Right atrium auricular region (tissue), 2 donors: ENCODE data around the gene CLSTN1. TPM values are rescaled to one million over a fixed set of nuclear protein-coding genes. Genes with fewer than 3 reads are reported as not detected.

ENCODE experiments used
- DNase-seq: peaks from one replicate; pipeline ENCODE4 v3.0.0-alpha.2; 2019; ENCODE audit warnings: low spot score
- H3K27ac ChIP-seq, 2 donors: fragments of 200-600 bp; sonication (generic); 1 replicate in 1 of 2; 2 replicates in 1 of 2; pipeline ENCODE4 v1.5.1; 2016 to 2019
- H3K27me3 ChIP-seq, 2 donors: fragments of 200-600 bp; sonication (generic); one replicate each; pipeline versions ENCODE4 v1.5.1 to v1.6.0; 2017 to 2019
- H3K36me3 ChIP-seq: fragments of 200-600 bp; sonication (generic); one replicate; pipeline ENCODE4 v1.5.1; 2016
- H3K4me1 ChIP-seq, 2 donors: fragments of 200-600 bp; sonication (generic); one replicate each; pipeline versions ENCODE4 v1.5.1 to v1.6.0; 2017 to 2019
- H3K4me3 ChIP-seq, 2 donors: fragments of 200-600 bp; sonication (generic); 1 replicate in 1 of 2; 2 replicates in 1 of 2; pipeline ENCODE4 v1.5.1; 2017 to 2019; ENCODE audit warnings: mild to moderate bottlenecking in 1 of 2, moderate library complexity in 1 of 2
- H3K9me3 ChIP-seq, 2 donors: fragments of 200-600 bp; sonication (generic); one replicate each; pipeline ENCODE4 v1.5.1; 2019
- total RNA-seq, 2 donors: library from RNA; depleted of rRNA; stranded (reverse); fragments of >200 nt; gene quantifications; one replicate each; pipeline ENCODE4 v1.1.0, GENCODE V29; 2016
- TF ChIP-seq, protein P1 (sequence below), 2 donors: fragments of 200-600 bp; sonication (generic); IDR thresholded peaks; one replicate each; pipeline ENCODE4 v1.5.1; 2019; ENCODE audit warnings: antibody characterized with exemption in 2 of 2

CLSTN1 gene
- total RNA-seq, 2 donors from 2014 or later, result 47.5 to 54.0 TPM

DNA sequence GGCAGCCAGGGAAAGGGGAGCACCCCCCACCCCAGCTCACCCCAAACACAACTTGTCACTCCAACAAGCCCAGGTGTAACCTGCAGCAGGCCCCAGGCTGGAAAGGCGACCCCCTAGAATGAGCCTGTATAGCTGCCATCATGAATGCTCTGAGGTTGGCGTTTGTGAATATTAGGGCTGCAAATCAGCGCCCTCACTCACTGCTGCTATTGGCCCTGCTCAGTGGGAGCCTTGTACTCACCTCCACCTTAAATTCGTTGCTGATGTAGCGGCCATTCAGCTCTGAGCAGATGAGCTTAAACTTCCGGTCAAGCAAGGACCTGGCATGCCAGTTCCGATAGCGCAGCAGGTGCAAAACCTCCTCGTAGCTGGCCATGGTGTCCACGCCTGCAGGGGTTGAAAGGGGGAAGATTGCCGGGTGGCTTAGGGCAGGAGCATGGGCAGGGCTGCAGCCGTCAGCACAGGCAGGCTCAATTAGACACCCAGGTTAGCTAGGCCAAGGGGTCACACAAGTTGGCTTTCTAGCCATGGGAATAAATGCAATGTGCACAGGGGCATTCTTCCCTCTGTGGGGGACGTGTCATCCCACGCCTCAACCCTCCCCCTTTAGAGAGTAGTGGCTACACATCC, 90.5 kb downstream of the CLSTN1 start:
- TF ChIP-seq, protein P1, sequence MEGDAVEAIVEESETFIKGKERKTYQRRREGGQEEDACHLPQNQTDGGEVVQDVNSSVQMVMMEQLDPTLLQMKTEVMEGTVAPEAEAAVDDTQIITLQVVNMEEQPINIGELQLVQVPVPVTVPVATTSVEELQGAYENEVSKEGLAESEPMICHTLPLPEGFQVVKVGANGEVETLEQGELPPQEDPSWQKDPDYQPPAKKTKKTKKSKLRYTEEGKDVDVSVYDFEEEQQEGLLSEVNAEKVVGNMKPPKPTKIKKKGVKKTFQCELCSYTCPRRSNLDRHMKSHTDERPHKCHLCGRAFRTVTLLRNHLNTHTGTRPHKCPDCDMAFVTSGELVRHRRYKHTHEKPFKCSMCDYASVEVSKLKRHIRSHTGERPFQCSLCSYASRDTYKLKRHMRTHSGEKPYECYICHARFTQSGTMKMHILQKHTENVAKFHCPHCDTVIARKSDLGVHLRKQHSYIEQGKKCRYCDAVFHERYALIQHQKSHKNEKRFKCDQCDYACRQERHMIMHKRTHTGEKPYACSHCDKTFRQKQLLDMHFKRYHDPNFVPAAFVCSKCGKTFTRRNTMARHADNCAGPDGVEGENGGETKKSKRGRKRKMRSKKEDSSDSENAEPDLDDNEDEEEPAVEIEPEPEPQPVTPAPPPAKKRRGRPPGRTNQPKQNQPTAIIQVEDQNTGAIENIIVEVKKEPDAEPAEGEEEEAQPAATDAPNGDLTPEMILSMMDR (IDR thresholded peaks at IDR 0.05), result no peak
- H3K4me3 ChIP-seq, result no peak overlapping the region
- no peak overlapping the region for H3K27ac ChIP-seq
- H3K36me3 ChIP-seq, result peaks cover 95% of the 10 kb centered on the region
- no peaks in the 10 kb centered on the region for H3K4me1 ChIP-seq
- H3K27me3 ChIP-seq, result no peaks in the 10 kb centered on the region
- no peak for DNase-seq
- H3K9me3 ChIP-seq, result no peaks in the 10 kb centered on the region

DNA sequence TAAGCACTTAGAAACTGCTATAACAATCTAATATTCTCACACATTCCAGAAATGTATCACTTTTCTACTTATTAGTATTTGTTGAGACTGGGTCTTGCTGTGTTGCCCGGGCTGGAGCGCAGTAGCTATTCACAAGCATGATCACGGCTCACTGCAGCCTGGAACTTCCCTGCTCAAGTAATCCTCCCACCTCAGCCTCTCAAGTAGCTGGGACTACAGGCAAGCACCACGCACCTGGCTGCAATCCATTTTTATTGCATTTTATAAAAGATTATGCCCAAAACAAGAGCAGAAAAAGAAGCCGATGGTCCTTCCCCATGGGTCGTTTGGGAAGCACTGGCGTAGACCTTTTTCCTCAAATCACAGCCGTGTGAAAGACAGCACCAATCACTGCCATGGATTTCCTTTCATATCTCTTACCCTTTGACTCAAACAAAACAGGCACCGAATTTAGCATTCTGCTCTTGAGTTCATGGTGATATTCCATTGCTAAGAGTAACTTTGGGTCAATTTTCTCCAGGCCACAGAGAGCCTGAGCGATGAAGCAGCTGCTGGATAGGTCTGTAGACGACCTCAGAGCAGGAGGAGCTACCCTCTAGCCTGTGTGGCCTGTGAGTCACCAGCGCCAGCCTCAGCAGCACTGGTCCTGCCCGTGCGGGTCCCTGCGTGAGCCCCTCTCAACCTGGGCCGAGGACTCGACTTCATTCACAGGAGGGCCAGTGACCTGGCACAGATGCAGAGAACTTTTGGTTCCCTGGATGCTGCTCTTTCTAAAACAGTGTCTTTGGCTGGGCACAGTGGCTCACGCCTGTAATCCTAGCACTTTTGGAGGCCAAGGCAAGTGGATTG, 91.4 kb downstream of the CLSTN1 start:
- peaks cover 90% of the 10 kb centered on the region for H3K36me3 ChIP-seq
- H3K4me3 ChIP-seq, result no peak overlapping the region

DNA sequence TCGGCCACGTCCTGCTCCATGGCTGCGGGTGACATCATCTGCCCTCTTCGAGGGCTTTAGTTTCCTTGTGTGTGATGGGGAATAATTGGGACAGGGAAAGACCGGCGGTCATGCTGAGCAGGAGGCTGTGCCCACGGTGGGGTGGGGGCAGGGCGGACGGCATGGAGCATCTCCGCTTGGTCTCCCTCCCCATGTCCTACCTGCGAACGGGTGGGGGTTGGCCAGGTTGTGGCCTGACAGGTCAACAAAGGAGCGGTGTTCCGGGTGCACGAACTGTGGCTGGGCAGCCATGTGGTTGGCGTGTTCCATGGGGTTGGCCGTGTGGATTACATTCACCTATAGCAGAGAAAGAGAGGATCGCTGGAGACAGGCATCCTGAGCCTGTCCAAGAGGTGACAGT, 92.2 kb downstream of the CLSTN1 start:
- H3K27me3 ChIP-seq, result no peaks in the 10 kb centered on the region
- no peaks in the 10 kb centered on the region for H3K9me3 ChIP-seq
- H3K4me1 ChIP-seq, result no peaks in the 10 kb centered on the region
- H3K27ac ChIP-seq, result no peak overlapping the region
- TF ChIP-seq, protein P1 (IDR thresholded peaks at IDR 0.05), result no peak
- H3K36me3 ChIP-seq, result peaks cover 90% of the 10 kb centered on the region
- DNase-seq, result no peak
- no peak overlapping the region for H3K4me3 ChIP-seq

More for the DNA sequence above, 91.4 kb downstream of the CLSTN1 start:
- TF ChIP-seq, protein P1 (IDR thresholded peaks at IDR 0.05), result no peak
- DNase-seq, result no peak
- Histone ChIP-seq H3K4me1 (no peaks in the 10 kb centered on the region), H3K27ac (no peak overlapping the region), H3K9me3 (no peaks in the 10 kb centered on the region), H3K27me3 (no peaks in the 10 kb centered on the region)

- no peak overlapping the region for H3K4me3 ChIP-seq
- no peaks in the 10 kb centered on the region for H3K9me3 ChIP-seq
- no peaks in the 10 kb centered on the region for H3K27me3 ChIP-seq
- H3K27ac ChIP-seq, result no peak overlapping the region
- H3K4me1 ChIP-seq, result no peaks in the 10 kb centered on the region
- peaks cover 87% of the 10 kb centered on the region for H3K36me3 ChIP-seq
- no peak for DNase-seq
- TF ChIP-seq, protein P1 (IDR thresholded peaks at IDR 0.05), result no peak
These were observed 92.7 kb downstream of the CLSTN1 start for GRCh38 chr1:9731051-9731537.

- Histone ChIP-seq H3K27me3 (no peaks in the 10 kb centered on the region), H3K36me3 (peaks cover 79% of the 10 kb centered on the region), H3K9me3 (no peaks in the 10 kb centered on the region), H3K4me1 (no peaks in the 10 kb centered on the region), H3K4me3 (no peak overlapping the region), H3K27ac (no peak overlapping the region)
- DNase-seq, result no peak
- TF ChIP-seq, protein P1 (IDR thresholded peaks at IDR 0.05), result no peak
These were observed 93.5 kb downstream of the CLSTN1 start for GRCh38 chr1:9730096-9730901.
